ENCODE results near the gene LMTK2. TPM values are rescaled to one million over a fixed set of nuclear protein-coding genes. Genes with fewer than 3 reads are reported as not detected.
"Not testable (repeated sequence)": the region's sequence is repeated elsewhere in the genome, so short reads cannot be mapped to it uniquely, and the experiment has no call there.

LMTK2 gene
- polyA plus RNA-seq, 2 donors, result 7.0 to 9.2 TPM

DNA sequence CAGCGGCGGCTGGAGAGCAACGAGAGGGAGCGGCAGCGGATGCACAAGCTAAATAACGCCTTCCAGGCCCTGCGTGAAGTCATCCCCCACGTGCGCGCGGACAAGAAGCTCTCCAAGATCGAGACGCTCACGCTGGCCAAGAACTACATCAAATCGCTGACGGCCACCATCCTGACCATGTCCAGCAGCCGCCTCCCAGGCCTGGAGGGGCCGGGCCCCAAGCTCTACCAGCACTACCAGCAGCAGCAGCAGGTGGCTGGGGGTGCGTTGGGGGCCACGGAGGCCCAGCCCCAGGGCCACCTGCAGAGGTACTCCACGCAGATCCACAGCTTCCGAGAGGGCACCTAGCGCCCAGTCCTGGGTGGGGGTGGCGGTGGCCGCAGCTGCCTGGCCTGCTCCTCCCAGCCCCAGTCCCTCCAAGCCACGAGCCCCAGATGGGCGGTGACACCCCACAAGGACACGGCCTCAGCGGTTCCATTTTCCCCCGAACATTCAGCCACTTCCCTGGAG is 105.9 kb downstream of the LMTK2 start:
- 84 to 89% methylated on average over 27 to 30 of the region's 30 CpGs for WGBS, 2 donors
- Histone ChIP-seq H3K27me3 (ENCODE audit: control insufficient read depth in 1 of 2, insufficient read depth in 2 of 2, low read length in 2 of 2) (no peaks in the 10 kb centered on the region), H3K36me3 (ENCODE audit: control insufficient read depth in 2 of 2, insufficient read depth in 2 of 2, low read length in 1 of 2) (peaks cover 0 to 9% of the 10 kb centered on the region in 2 donors), H3K4me3 (ENCODE audit: low read depth in 1 of 2, low read length in 2 of 2) (no peak overlapping the region), H3K27ac (ENCODE audit: low read depth in 2 of 2, low read length in 1 of 2) (no peak overlapping the region), H3K9me3 (ENCODE audit: control insufficient read depth in 2 of 2, insufficient read depth in 1 of 2, low read depth in 1 of 2, low read length in 1 of 2) (no peaks in the 10 kb centered on the region), H3K4me1 (ENCODE audit: control insufficient read depth in 2 of 2, insufficient read depth in 2 of 2, low read length in 1 of 2) (peaks cover 2 to 5% of the 10 kb centered on the region in 2 donors)

DNA sequence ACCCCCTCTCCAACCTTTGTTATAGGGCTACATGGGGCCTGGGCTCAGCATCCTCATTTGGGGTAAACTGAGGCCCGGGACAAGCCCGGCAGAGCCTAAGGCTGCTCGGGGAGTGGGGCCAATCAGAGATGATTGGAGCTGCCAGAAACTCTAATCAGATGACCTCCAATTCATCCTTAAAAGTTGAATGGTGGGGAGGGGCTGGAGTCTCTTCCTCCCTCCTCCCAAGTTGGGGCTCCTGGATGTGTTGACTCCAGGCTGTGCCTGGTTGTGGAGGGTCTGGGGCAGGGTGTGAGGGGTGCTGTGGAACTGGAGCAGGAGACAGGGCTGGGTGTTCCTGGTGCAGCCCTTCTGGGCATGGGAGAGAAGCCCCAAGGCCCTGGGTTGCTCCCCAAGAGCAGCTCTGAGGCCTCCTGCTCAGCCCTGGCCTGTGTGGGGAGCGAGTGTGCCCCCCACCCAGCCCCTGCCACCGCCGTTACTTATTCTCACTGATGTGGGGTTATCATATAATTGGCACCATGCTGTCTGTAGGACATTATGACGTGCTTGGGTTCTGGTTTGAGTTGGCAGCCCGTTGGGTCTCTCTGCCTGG is 106.7 kb downstream of the LMTK2 start:
- peaks cover 0 to 12% of the 10 kb centered on the region in 2 donors for H3K36me3 ChIP-seq (ENCODE audit: control insufficient read depth in 2 of 2, insufficient read depth in 2 of 2, low read length in 1 of 2)
- H3K4me1 ChIP-seq (ENCODE audit: control insufficient read depth in 2 of 2, insufficient read depth in 2 of 2, low read length in 1 of 2), result peaks cover 2 to 5% of the 10 kb centered on the region in 2 donors
- WGBS, 2 donors, result 72 to 83% methylated on average over 8 of the region's 8 CpGs
- no peak overlapping the region for H3K27ac ChIP-seq (ENCODE audit: low read depth in 2 of 2, low read length in 1 of 2)
- no peaks in the 10 kb centered on the region for H3K27me3 ChIP-seq (ENCODE audit: control insufficient read depth in 1 of 2, insufficient read depth in 2 of 2, low read length in 2 of 2)
- H3K9me3 ChIP-seq (ENCODE audit: control insufficient read depth in 2 of 2, insufficient read depth in 1 of 2, low read depth in 1 of 2, low read length in 1 of 2), result no peaks in the 10 kb centered on the region
- no peak overlapping the region for H3K4me3 ChIP-seq (ENCODE audit: low read depth in 1 of 2, low read length in 2 of 2)

DNA sequence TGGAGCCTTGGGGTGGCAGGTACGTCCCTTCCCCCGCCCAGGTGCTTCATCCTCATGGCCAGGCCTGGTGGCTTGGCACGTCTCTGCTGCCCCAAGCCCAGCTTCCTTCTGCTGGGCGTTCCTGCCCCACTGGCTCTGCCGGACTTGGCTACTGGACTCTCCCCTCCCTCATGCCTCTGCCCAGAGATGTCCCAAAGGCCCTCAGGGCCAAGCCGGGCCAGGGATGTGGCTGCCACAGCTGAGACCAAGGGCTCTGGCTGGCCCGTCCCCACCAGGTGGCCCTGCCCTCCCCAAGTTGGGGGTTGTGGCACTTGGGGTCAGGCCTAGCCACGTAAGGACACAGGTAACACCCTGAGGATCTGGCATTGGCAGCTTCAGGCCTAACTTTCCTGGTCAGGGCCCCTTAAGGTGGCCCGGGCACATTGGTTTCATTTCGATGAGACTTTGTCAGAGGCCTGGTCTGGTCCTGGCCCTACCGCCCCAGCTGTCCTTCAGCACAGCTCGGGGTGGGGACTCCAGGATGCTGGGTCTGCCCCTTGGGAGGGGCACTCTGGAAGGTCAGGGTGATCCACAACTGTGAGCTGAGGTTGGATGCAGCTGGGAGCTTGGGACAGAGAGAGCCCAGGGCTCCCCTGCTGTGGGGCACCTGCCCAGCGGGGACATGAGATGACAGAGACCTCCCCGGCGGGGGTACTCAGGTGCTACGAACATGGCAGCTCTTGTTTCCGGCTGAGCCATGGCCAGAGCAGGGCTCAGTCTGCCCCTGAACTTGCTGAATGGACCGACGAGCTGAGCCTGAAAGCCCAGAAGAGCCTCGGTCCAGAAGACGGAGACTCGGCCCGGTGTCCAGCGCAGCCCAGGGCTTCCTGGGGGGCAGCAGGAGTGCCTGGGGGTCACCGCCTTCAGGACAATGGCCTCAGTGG is 107.5 kb downstream of the LMTK2 start:
- H3K4me1 ChIP-seq (ENCODE audit: control insufficient read depth in 2 of 2, insufficient read depth in 2 of 2, low read length in 1 of 2), result peaks cover 2 to 5% of the 10 kb centered on the region in 2 donors
- H3K4me3 ChIP-seq (ENCODE audit: low read depth in 1 of 2, low read length in 2 of 2), result no peak overlapping the region
- no peaks in the 10 kb centered on the region for H3K9me3 ChIP-seq (ENCODE audit: control insufficient read depth in 2 of 2, insufficient read depth in 1 of 2, low read depth in 1 of 2, low read length in 1 of 2)
- no peaks in the 10 kb centered on the region for H3K27me3 ChIP-seq (ENCODE audit: control insufficient read depth in 1 of 2, insufficient read depth in 2 of 2, low read length in 2 of 2)
- H3K27ac ChIP-seq (ENCODE audit: low read depth in 2 of 2, low read length in 1 of 2), result no peak overlapping the region
- H3K36me3 ChIP-seq (ENCODE audit: control insufficient read depth in 2 of 2, insufficient read depth in 2 of 2, low read length in 1 of 2), result peaks cover 0 to 12% of the 10 kb centered on the region in 2 donors
- 72 to 83% methylated on average over 24 to 25 of the region's 25 CpGs for WGBS, 2 donors

DNA sequence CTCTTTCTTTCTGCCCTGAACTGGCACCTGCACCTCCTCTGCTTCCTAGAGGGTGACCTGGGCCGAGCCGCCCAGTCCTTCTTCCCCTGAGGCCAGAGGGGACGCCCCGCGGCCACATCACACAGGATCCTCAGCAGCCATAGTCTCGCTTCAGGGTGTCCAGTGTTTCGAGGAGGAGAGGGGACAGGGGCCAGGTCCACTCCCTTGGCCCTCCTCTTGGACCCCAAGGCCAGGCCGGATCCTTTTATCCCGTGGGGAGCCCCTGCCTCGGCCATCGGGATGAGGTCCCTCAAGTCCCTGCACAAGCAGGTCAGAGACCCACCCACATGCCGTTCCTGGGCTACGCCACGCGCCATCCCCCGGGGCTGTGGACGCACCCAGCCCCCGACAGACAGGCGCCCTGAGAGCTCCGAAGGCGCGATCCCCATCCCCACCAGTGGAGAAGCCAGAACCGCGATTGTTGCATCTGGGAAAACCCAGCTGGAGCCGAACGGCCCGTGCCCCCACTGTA is 108.2 kb downstream of the LMTK2 start:
- H3K4me3 ChIP-seq (ENCODE audit: low read depth in 1 of 2, low read length in 2 of 2), result no peak overlapping the region
- peaks cover 2 to 5% of the 10 kb centered on the region in 2 donors for H3K4me1 ChIP-seq (ENCODE audit: control insufficient read depth in 2 of 2, insufficient read depth in 2 of 2, low read length in 1 of 2)
- no peaks in the 10 kb centered on the region for H3K9me3 ChIP-seq (ENCODE audit: control insufficient read depth in 2 of 2, insufficient read depth in 1 of 2, low read depth in 1 of 2, low read length in 1 of 2)
- WGBS, 2 donors, result 77 to 94% methylated on average over 27 of the region's 27 CpGs
- no peak overlapping the region for H3K27ac ChIP-seq (ENCODE audit: low read depth in 2 of 2, low read length in 1 of 2)
- no peaks in the 10 kb centered on the region for H3K27me3 ChIP-seq (ENCODE audit: control insufficient read depth in 1 of 2, insufficient read depth in 2 of 2, low read length in 2 of 2)
- peaks cover 0 to 12% of the 10 kb centered on the region in 2 donors for H3K36me3 ChIP-seq (ENCODE audit: control insufficient read depth in 2 of 2, insufficient read depth in 2 of 2, low read length in 1 of 2)

DNA sequence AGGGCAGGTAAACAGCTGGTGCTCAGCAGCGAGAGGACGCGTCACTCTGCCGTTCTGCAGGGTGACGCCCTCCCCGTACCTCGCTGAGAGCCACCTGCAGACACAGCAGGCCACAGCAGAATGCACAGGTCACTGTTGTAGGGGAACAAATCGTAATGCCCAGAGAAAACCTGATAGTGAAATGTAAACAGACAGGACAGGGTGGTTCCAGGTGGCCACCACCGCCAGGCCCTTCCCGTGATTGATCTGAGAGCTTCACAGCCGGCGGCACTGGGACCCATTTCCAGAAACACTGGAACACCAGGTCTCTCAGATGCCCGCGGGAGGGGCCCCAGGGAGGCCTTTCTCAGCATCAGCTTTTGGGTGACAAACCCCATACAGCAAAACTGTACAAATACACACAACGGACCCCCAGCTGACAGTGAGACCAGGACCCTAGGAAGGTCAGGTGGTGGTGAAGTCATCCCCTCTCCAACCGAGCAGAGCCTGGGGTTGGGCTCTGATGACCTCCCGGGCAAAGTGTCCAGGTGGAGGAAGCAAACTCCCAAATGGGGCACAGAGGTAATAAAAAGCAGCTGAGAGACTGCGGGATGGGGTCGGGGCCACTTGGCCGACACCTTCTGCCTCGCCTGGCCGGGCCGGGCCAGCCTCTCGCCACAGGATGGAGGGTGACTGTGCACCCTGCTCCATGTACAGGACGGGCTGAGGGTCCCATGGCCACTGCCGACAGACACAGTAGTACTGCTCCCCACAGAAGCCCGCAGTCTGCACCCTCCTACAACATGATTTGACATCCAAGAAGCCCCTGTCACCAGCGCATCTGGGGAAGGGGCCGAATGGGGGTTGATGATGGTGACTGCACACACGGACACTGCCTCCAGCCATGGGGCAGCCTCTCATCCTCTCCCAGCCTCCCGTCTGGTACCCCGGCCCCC is 109.2 kb downstream of the LMTK2 start:
- Histone ChIP-seq H3K27me3 (ENCODE audit: control insufficient read depth in 1 of 2, insufficient read depth in 2 of 2, low read length in 2 of 2) (no peaks in the 10 kb centered on the region), H3K27ac (ENCODE audit: low read depth in 2 of 2, low read length in 1 of 2) (no peak overlapping the region), H3K4me1 (ENCODE audit: control insufficient read depth in 2 of 2, insufficient read depth in 2 of 2, low read length in 1 of 2) (peaks cover 2 to 3% of the 10 kb centered on the region in 2 donors), H3K9me3 (ENCODE audit: control insufficient read depth in 2 of 2, insufficient read depth in 1 of 2, low read depth in 1 of 2, low read length in 1 of 2) (no peaks in the 10 kb centered on the region), H3K36me3 (ENCODE audit: control insufficient read depth in 2 of 2, insufficient read depth in 2 of 2, low read length in 1 of 2) (peaks cover 0 to 12% of the 10 kb centered on the region in 2 donors), H3K4me3 (ENCODE audit: low read depth in 1 of 2, low read length in 2 of 2) (no peak overlapping the region)
- WGBS, 2 donors, result 71 to 88% methylated on average over 32 of the region's 32 CpGs

DNA sequence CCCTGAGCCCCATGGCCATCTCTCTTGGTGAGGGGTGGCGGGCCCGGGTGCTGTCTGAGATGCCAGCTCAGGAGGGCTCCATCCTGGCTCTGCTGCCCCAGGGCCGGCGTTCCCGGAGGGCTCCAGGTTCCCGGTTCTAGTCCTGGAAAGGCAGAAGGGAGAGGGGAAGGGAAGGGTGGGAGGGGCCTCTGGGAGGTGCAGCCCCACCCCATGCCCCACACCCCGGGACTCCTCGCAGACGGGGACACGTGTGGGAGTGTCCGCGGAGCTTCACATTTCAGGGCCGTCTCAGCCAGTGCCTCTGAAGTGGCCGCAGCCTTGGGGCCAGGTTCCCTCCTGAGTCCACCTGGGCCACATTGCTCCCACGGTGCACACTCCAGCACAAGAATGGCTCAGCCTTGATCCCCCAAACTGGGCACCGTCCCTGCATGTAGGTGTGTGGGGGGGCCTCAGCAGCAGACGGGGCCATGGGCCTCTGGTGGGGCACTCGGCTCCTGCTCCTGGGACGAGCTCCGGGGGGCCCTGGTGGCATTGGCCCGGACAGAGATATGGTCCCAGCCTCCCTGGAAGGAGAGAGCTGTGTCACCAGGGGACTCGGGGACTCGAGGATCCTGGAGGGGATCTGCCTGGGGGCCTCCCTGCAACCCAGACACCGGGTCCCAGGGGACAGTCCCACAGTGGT is 110.4 kb downstream of the LMTK2 start:
- 84 to 90% methylated on average over 19 to 24 of the region's 24 CpGs for WGBS, 2 donors
- H3K9me3 ChIP-seq (ENCODE audit: control insufficient read depth in 2 of 2, insufficient read depth in 1 of 2, low read depth in 1 of 2, low read length in 1 of 2), result peaks cover 0 to 2% of the 10 kb centered on the region in 2 donors
- no peak overlapping the region for H3K4me3 ChIP-seq (ENCODE audit: low read depth in 1 of 2, low read length in 2 of 2)
- H3K4me1 ChIP-seq (ENCODE audit: control insufficient read depth in 2 of 2, insufficient read depth in 2 of 2, low read length in 1 of 2), result no peaks in the 10 kb centered on the region
- H3K36me3 ChIP-seq (ENCODE audit: control insufficient read depth in 2 of 2, insufficient read depth in 2 of 2, low read length in 1 of 2), result peaks cover 0 to 19% of the 10 kb centered on the region in 2 donors
- H3K27ac ChIP-seq (ENCODE audit: low read depth in 2 of 2, low read length in 1 of 2), result no peak overlapping the region
- no peaks in the 10 kb centered on the region for H3K27me3 ChIP-seq (ENCODE audit: control insufficient read depth in 1 of 2, insufficient read depth in 2 of 2, low read length in 2 of 2)

DNA sequence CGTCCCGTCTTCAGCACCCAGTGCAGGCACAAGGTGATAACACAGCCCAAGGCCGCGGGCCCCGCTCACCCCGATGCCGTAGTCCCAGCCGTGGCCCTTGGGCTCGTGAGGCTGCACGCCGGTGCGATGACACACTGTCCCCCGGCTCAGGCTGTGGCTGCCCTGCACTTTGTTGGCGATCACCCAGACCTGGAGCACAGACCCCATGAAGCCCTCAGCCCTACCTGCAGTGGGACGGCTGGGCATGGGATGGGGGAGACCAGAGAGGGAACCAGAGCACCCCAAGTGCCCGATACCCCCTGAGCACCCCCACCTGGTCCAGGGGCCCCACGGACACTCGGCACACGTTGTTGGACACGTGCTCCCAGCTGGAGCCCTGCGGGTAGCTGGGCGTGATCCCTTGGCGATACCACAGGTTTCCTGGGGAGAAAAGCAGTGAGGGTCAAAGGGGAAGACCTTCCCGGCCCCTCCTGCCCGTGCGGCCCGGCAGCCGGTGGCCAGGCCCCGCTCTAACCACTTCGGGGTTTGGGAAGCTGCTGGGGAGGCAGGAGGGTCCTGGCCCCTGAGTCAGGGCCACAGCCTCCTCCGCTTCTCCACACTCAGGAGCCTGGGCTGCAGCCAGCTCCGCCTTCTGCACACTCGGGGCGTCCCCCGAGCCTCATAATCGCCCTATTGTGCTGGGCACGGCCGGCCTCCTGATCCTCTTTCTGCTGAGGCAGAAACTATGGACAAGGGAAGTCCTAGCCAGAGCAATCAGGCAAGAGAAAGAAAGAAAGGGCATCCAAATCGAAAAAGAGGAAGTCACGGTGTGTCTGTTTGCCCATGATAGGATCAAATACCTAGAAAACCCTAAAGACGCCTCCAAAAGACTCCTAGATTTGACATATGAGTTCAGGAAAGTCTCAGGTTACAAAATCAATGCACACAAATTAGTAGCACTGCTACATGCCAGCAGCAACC is 111.2 kb downstream of the LMTK2 start:
- WGBS, 2 donors, result 66 to 83% methylated on average over 41 of the region's 41 CpGs
- Histone ChIP-seq H3K4me1 (ENCODE audit: control insufficient read depth in 2 of 2, insufficient read depth in 2 of 2, low read length in 1 of 2) (no peaks in the 10 kb centered on the region), H3K27ac (ENCODE audit: low read depth in 2 of 2, low read length in 1 of 2) (no peak overlapping the region), H3K9me3 (ENCODE audit: control insufficient read depth in 2 of 2, insufficient read depth in 1 of 2, low read depth in 1 of 2, low read length in 1 of 2) (peaks cover 0 to 2% of the 10 kb centered on the region in 2 donors), H3K36me3 (ENCODE audit: control insufficient read depth in 2 of 2, insufficient read depth in 2 of 2, low read length in 1 of 2) (peaks cover 0 to 27% of the 10 kb centered on the region in 2 donors), H3K27me3 (ENCODE audit: control insufficient read depth in 1 of 2, insufficient read depth in 2 of 2, low read length in 2 of 2) (no peaks in the 10 kb centered on the region), H3K4me3 (ENCODE audit: low read depth in 1 of 2, low read length in 2 of 2) (no peak overlapping the region)

DNA sequence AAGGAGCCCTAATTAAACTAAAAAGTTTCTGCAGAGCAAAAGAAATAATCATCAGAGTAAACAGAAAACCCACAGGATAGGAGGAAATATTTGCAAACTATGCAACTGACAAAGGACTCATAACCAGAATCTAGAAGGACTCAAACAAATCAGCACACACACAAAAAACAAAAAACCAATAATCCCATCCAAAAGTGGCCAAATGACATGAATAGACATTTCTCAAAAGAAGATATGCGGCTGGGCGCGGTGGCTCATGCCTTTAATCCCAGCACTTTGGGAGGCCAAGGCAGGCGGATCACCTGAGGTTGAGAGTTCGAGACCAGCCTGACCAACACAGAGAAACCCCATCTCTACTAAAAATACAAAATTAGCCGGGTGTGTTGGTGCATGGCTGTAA is 112.7 kb downstream of the LMTK2 start:
- H3K4me1 ChIP-seq (ENCODE audit: control insufficient read depth in 2 of 2, insufficient read depth in 2 of 2, low read length in 1 of 2); H3K9me3 ChIP-seq (ENCODE audit: control insufficient read depth in 2 of 2, insufficient read depth in 1 of 2, low read depth in 1 of 2, low read length in 1 of 2); H3K4me3 ChIP-seq (ENCODE audit: low read depth in 1 of 2, low read length in 2 of 2); H3K27me3 ChIP-seq (ENCODE audit: control insufficient read depth in 1 of 2, insufficient read depth in 2 of 2, low read length in 2 of 2); H3K27ac ChIP-seq (ENCODE audit: low read depth in 2 of 2, low read length in 1 of 2): not testable (repeated sequence)
- WGBS, 2 donors, result 91 to 92% methylated on average over 6 of the region's 6 CpGs
- peaks cover 0 to 29% of the 10 kb centered on the region in 2 donors for H3K36me3 ChIP-seq (ENCODE audit: control insufficient read depth in 2 of 2, insufficient read depth in 2 of 2, low read length in 1 of 2)

Measured in esophagus (tissue), 2 donors.